Nephron (organoid): Measurements from ENCODE around the gene MXRA8.

Source experiments
- H3K27ac Mint-ChIP-seq, 3 experiments: 2 replicates each; pipeline ENCODE4 v1.8.0; 2020; ENCODE audit warnings: mixed read lengths in 3 of 3, mild to moderate bottlenecking in 2 of 3, moderate library complexity in 1 of 3
- H3K27me3 Mint-ChIP-seq: 2 replicates; pipeline ENCODE4 v1.8.0; 2021; ENCODE audit warnings: low read depth, mild to moderate bottlenecking, moderate library complexity, mixed read lengths
- H3K36me3 Mint-ChIP-seq: 2 replicates; pipeline ENCODE4 v1.8.0; 2020; ENCODE audit warnings: low read depth, mixed read lengths
- H3K4me1 Mint-ChIP-seq: 2 replicates; pipeline ENCODE4 v1.8.0; 2020; ENCODE audit warnings: mixed read lengths
- H3K4me3 Mint-ChIP-seq, 3 experiments: 2 replicates each; pipeline ENCODE4 v1.8.0; 2020; ENCODE audit warnings: mild to moderate bottlenecking in 3 of 3, mixed read lengths in 3 of 3, moderate library complexity in 2 of 3
- H3K9me3 Mint-ChIP-seq: 2 replicates; pipeline ENCODE4 v1.8.0; 2020; ENCODE audit warnings: mixed read lengths
- TF ChIP-seq, protein P1 (sequence below), 3 experiments: fragments of 200-600 bp; sonication (generic); IDR thresholded peaks; one replicate each; pipeline ENCODE4 v1.5.0; 2021; ENCODE audit warnings: antibody characterized with exemption in 3 of 3; ENCODE audit not compliant: unreplicated experiment in 3 of 3

Gene MXRA8

DNA sequence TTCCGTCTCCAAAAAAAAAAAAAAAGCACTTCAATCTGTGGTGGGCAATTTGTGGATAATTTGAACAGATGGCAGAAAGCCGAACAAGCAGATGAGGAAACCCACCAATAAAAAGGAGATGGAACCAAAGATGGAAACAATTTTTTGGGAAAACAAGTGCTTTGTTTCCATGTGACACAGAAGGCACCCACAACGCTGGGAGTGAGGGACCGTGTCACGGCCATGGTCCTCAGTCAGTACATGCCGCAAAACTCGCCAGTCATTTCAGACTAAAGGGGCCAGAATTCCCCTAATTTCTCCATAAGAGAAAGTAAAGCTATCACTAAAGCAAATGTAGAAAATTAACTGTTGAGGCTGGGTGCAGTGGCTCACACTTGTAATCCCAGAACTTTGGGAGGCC, 35.8 kb upstream of the MXRA8 start:
- no peak overlapping the region for H3K4me3 Mint-ChIP-seq
- no peaks in the 10 kb centered on the region for H3K27me3 Mint-ChIP-seq
- H3K27ac Mint-ChIP-seq: no peak overlapping the region
- peaks cover 72% of the 10 kb centered on the region for H3K36me3 Mint-ChIP-seq
- TF ChIP-seq, protein P1, sequence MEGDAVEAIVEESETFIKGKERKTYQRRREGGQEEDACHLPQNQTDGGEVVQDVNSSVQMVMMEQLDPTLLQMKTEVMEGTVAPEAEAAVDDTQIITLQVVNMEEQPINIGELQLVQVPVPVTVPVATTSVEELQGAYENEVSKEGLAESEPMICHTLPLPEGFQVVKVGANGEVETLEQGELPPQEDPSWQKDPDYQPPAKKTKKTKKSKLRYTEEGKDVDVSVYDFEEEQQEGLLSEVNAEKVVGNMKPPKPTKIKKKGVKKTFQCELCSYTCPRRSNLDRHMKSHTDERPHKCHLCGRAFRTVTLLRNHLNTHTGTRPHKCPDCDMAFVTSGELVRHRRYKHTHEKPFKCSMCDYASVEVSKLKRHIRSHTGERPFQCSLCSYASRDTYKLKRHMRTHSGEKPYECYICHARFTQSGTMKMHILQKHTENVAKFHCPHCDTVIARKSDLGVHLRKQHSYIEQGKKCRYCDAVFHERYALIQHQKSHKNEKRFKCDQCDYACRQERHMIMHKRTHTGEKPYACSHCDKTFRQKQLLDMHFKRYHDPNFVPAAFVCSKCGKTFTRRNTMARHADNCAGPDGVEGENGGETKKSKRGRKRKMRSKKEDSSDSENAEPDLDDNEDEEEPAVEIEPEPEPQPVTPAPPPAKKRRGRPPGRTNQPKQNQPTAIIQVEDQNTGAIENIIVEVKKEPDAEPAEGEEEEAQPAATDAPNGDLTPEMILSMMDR (IDR thresholded peaks at IDR 0.05; ENCODE audit: unreplicated experiment in 3 of 3): no peak
- H3K4me1 Mint-ChIP-seq: peaks cover 12% of the 10 kb centered on the region
- no peaks in the 10 kb centered on the region for H3K9me3 Mint-ChIP-seq

DNA sequence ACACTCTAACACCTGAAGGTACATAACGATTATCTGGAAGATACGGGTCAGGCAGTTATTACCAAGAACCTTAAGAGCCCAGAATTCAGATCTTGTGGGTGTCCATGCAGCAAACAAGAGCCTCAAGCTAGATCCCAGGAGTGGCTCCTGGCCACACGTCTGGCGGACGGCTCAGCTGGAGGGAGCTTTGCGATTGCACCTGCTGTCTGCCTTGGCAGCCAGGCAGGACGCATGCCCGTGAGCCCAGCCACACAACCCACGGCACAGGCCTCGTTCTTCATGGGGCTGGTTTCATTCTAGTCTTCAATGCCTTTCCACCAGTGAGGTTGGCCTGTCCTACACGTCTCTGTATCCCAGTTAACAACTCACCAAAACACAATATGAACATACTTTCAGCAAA, 35.1 kb upstream of the MXRA8 start:
- H3K27ac Mint-ChIP-seq: no peak overlapping the region
- H3K4me1 Mint-ChIP-seq: peaks cover 12% of the 10 kb centered on the region
- TF ChIP-seq, protein P1 (IDR thresholded peaks at IDR 0.05; ENCODE audit: unreplicated experiment in 3 of 3): no peak
- peaks cover 75% of the 10 kb centered on the region for H3K36me3 Mint-ChIP-seq
- no peaks in the 10 kb centered on the region for H3K9me3 Mint-ChIP-seq
- H3K4me3 Mint-ChIP-seq: no peak overlapping the region
- H3K27me3 Mint-ChIP-seq: no peaks in the 10 kb centered on the region

DNA sequence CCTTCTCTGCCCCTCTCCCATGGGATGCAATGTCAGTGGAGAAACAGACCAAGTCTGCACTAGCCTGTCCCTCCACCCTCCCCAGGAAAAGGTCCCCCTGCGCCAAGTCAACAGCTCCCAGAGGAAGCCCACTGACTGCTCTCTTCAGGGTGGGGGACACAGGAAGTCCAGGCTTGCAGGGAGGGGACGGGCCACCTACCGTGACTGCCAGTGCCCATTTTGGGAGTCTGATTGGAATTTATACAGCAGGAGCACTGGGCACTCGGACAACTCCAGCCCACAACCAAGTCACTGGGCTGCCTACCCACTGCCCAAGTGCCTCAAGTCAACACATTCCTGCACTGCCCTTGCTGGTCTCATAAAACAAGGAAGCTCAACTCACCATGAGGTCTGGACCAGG, 34.7 kb upstream of the MXRA8 start:
- TF ChIP-seq, protein P1 (IDR thresholded peaks at IDR 0.05; ENCODE audit: unreplicated experiment in 3 of 3): no peak
- Mint-ChIP-seq H3K4me1 (peaks cover 9% of the 10 kb centered on the region), H3K9me3 (no peaks in the 10 kb centered on the region), H3K4me3 (no peak overlapping the region), H3K27ac (no peak overlapping the region), H3K36me3 (peaks cover 76% of the 10 kb centered on the region), H3K27me3 (no peaks in the 10 kb centered on the region)

DNA sequence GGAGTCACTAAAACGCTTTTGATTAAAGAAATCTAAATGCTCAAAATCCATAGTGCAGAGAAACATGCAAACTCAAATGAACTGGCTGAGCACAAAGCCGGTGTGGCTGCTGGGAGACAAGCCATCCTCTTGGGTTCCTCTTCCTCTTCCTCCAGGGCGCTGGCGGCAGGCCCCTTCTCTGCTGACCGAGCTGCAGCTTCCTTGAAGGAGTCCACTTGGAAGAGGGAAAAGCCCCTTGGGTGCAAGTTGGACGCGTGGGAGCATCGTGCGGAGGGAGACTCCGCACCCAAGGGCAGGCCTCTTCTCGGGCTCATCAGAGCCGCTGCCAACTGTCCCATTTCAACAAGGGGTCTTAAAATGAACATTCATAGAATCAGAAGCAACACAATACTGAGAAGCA, 32.9 kb upstream of the MXRA8 start:
- no peak overlapping the region for H3K4me3 Mint-ChIP-seq
- H3K36me3 Mint-ChIP-seq: peaks cover 89% of the 10 kb centered on the region
- TF ChIP-seq, protein P1 (IDR thresholded peaks at IDR 0.05; ENCODE audit: unreplicated experiment in 3 of 3): no peak
- no peaks in the 10 kb centered on the region for H3K27me3 Mint-ChIP-seq
- no peak overlapping the region for H3K27ac Mint-ChIP-seq
- no peaks in the 10 kb centered on the region for H3K9me3 Mint-ChIP-seq
- H3K4me1 Mint-ChIP-seq: peaks cover 7% of the 10 kb centered on the region

DNA sequence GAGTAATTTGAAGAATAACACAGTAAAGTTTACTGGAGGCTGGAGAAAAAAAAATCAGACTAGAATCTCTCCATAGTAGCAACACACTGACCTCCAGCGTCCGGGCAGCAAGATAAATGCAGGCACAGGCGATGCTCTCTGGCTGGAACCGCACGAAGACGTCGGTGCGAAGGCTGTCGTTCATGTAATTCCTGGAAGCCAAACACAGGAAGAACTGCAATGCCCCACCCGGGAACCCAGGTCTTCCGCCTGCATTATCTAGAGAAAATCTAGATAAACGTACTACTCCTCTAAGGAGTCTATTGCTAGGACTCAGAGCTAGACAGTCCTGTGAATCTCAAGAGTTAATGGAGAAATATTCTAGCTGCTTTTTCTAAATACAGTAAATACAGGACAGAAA, 32.3 kb upstream of the MXRA8 start:
- no peak overlapping the region for H3K4me3 Mint-ChIP-seq
- no peaks in the 10 kb centered on the region for H3K9me3 Mint-ChIP-seq
- TF ChIP-seq, protein P1 (IDR thresholded peaks at IDR 0.05; ENCODE audit: unreplicated experiment in 3 of 3): no peak
- peaks cover 6% of the 10 kb centered on the region for H3K4me1 Mint-ChIP-seq
- peaks cover 90% of the 10 kb centered on the region for H3K36me3 Mint-ChIP-seq
- no peak overlapping the region for H3K27ac Mint-ChIP-seq
- H3K27me3 Mint-ChIP-seq: no peaks in the 10 kb centered on the region

DNA sequence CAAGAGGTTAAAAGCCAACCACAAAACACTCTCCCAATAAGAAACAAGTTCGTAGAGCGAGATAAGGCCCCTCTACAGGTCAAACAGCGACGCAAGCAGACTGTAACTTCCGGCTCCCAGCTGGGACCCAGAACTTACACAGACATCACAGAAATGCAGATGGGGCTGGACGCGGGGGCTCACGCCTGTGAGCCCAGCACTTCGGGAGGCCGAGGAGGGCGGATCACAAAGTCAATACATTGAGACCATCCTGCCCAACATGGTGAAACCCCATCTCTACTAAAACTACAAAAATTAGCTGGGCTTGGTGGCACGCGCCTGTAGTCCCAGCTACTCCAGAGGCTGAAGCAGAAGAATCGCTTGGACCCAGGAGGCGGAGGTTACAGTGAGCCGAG, 29.7 kb upstream of the MXRA8 start:
- H3K27ac Mint-ChIP-seq: no peak overlapping the region
- peaks cover 78% of the 10 kb centered on the region for H3K36me3 Mint-ChIP-seq
- TF ChIP-seq, protein P1 (IDR thresholded peaks at IDR 0.05; ENCODE audit: unreplicated experiment in 3 of 3): no peak
- H3K27me3 Mint-ChIP-seq: no peaks in the 10 kb centered on the region
- H3K9me3 Mint-ChIP-seq: no peaks in the 10 kb centered on the region
- H3K4me1 Mint-ChIP-seq: no peaks in the 10 kb centered on the region
- H3K4me3 Mint-ChIP-seq: no peak overlapping the region
